GM18498 (cell line): Measurements from ENCODE around the gene SLC5A11.
"Not testable (repeated sequence)": the region's sequence is repeated elsewhere in the genome, so short reads cannot be mapped to it uniquely, and the experiment has no call there.

Experiments
- ATAC-seq: cut with Tn5 transposase; IDR thresholded peaks from one replicate; pipeline ENCODE4 v1.9.1; 2021; ENCODE audit warnings: mild to moderate bottlenecking, moderate library complexity; ENCODE audit not compliant: unreplicated experiment

The SLC5A11 gene, protein sequence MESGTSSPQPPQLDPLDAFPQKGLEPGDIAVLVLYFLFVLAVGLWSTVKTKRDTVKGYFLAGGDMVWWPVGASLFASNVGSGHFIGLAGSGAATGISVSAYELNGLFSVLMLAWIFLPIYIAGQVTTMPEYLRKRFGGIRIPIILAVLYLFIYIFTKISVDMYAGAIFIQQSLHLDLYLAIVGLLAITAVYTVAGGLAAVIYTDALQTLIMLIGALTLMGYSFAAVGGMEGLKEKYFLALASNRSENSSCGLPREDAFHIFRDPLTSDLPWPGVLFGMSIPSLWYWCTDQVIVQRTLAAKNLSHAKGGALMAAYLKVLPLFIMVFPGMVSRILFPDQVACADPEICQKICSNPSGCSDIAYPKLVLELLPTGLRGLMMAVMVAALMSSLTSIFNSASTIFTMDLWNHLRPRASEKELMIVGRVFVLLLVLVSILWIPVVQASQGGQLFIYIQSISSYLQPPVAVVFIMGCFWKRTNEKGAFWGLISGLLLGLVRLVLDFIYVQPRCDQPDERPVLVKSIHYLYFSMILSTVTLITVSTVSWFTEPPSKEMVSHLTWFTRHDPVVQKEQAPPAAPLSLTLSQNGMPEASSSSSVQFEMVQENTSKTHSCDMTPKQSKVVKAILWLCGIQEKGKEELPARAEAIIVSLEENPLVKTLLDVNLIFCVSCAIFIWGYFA

DNA sequence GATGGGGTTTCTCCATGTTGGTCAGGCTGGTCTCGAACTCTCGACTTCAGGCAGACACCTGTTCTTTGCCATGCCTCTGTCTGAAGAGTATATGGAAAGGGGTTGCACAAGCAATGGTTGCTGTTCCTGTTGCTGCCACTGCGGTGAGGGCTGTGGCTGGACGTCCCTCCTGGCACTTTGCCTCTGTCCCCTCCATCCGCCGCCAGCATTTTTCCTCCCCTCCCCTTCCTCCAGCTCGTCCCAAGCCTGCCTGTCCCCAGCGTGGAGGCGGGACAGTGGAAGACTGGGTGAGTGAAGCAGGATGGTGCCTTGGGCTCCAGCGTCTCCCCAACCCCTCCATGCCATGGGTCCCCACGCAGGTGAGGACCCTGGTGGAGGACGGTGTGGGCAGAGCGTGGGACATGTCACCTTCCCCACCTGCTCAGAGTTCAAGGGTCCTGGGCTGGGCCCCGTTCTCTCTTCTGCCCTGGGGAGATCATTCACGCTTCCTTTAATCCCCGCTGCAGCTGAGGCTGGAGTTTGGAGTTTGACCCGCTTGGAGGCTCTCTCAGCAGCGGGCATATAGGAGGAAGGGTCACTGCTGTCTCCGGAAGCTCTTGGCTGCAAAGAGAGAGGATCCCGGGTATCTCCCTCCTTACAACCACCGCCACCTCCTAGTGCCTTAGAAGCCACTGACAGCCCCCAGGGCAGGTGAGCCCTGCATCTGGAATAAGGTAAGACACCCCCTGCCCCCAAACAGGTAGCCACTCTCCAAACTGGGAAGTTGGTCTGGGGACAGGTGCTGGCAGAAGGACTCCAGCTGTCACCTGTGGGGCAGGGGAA is at the start of gene SLC5A11:
TSS of gene SLC5A11 (plus strand) at position 238 of the 822 bp plus-strand sequence. CDS start 12,681 bp downstream, outside the sequence.
- no peak for ATAC-seq

DNA sequence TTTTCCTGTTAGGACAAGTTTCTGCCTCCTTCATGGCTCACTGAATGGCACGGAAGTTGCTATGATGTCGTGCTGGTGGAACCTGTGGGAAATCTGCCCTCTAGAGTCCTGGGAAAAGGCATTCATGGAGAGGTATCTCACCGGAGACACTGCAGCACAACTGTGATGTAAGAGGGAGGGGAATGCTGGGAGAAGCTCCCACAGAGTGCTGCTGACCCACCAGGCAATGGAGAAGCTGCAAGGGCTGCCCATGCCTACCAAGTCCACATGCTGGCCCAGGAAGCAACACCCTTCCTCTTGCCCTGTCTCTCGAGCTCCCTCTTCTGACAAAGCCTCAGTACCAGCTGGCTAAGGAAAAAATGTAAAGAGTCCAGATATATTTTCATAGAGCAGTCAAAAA is 45.2 kb upstream of the SLC5A11 start:
- ATAC-seq, result no peak

DNA sequence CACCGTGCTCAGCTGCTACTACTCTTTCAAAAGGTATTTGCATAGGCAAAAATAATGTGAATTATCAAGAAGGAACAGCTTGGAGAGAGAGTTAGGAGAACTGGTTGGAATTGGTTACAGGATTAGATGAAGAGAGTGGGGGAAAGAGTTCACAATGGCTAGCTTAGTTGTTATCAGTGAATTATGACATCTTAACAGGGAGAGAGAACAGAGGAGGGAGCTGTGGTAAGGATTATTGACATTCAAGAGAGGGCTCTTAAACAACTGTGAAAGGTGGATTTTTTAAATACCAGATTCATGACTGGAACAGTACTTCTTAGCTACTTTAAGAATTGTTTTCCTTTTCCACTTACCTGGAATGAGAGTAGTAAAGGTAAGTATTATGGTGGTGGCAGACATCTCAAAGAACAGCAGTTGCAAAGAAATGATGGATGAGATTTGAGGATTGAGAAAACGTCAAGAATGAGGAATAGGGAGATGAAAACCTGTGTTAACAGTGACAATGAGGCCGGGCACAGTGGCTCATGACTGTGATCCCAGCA is 43.9 kb upstream of the SLC5A11 start:
- ATAC-seq, result no peak

DNA sequence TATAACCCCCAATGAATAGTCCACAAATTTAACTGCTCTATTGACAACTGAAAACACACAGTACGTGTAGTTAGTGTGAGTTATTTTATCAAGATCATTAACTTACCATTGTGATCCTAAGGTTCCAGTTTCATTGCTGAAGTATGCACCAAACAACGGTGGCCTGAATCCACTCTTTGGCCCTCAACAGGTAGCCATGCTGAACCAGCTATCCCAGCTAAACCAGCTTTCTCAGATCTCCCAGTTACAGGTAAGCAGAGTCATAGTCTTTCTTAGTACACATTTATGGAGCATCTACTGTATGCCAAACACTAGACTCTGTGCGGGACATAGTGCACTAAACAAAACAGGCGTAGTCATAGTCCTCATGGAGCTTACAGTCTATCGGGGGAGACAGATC is 40.3 kb upstream of the SLC5A11 start:
- no peak for ATAC-seq

DNA sequence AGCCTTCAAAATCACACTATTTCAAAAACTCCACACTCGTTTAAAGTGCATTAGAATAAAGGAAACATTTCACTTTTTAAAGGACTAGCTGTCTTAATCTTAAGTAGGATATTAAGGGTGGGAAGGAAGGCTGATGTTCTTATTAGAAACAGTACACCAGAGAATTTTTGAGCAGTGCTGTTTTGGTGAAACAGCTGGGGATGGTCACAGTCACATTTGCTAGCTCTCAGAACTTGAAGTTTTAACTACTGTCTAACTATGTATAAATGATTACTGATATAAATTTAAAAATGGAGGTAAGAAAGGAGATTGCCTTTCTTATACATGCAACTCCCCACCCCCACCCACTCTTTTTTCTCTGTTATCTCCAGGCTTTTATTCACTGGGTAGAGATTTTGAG is 38.5 kb upstream of the SLC5A11 start:
- ATAC-seq, result no peak

DNA sequence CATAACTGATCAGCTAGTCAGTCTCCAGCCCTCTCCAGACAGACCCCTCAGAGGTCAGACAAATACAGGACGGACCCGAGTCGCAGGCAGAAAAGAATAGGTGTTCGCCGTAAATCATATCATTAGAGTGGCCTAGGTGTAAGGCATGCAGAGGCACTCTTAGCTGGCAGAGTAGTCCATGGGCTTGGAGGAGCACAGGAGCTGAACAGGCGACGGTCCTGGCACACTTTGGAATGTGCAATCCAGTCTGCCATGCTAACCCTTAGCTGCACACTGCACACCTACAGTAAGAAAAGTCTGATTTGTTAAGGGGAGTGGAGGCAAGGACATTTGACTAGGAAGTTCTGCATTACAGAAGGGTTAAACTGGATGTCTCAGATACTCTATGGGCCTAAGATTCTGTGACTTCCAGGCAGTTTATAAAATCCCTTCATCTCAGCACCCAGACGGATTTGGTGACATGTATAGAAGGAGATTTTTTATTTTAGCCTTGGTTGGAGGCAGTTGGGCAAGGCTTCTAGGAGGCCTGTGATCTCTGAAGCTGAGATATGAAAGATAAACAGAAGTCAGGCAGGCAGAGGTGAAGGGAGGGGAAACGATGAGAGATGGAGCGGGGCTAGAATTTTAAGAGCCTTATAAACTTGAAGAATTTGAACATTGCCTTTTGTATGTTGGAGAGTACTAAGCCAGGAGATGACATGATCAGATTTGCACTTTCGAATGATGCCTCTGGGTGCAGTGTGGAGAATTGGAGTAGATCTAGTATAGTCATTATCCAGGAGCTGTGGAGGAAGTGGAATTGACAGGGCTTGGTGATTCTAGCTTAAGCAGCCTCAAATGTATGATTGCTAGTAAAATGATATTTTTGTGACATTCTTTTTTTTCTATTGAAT is 34.6 kb upstream of the SLC5A11 start:
- ATAC-seq, result no peak

DNA sequence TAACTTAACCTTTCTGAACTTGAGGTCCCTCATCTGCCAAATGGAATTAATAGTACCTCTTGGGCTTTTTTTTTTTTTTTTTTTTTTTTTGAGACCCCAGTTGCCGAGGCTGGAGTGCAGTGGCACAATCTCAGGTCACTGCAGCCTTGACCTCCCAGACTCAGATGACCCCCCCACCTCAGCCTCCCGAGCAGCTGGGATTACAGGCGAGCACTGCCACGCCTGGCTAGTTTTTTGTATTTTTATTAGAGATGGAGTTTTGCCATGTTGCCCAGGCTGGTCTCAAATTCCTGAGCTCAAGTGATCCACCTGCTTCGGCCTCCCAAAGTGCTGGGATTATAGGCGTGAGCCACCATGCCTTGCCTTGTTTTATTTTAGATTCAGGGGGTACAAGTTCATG is 33.0 kb upstream of the SLC5A11 start:
- ATAC-seq, result not testable (repeated sequence)

DNA sequence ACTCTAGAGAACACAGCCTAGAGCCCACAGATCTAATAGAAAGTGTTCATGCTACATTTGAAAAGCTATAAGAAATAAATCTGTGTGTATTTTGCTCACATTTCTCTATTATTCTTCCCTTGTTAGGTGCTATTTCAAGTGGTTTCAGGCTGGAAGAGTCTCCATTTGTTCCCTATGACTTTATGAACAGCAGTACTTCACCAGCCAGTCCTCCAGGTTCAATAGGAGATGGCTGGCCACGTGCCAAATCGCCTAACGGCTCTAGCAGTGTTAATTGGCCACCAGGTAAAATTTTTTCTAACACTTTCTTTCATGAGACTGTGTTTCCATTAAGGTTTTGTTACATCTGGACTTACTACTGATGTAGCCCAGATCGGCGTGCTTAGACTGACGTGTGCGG is 30.7 kb upstream of the SLC5A11 start:
- ATAC-seq, result no peak

DNA sequence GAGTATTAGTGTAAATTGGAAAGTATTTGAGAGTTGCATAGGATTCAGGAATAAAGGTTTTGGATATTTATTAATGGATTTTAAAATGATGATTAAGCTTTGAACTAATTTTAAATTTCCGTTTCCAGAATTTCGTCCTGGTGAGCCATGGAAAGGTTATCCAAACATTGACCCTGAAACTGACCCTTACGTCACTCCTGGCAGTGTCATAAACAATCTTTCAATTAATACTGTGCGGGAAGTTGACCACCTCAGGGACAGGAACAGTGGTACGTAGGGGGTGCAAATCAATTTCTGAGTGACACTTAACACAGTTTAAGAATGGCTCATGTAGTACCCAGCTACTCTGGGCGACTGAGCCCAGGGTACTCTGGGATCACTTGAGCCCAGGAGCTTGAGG is 29.1 kb upstream of the SLC5A11 start:
- ATAC-seq, result no peak

DNA sequence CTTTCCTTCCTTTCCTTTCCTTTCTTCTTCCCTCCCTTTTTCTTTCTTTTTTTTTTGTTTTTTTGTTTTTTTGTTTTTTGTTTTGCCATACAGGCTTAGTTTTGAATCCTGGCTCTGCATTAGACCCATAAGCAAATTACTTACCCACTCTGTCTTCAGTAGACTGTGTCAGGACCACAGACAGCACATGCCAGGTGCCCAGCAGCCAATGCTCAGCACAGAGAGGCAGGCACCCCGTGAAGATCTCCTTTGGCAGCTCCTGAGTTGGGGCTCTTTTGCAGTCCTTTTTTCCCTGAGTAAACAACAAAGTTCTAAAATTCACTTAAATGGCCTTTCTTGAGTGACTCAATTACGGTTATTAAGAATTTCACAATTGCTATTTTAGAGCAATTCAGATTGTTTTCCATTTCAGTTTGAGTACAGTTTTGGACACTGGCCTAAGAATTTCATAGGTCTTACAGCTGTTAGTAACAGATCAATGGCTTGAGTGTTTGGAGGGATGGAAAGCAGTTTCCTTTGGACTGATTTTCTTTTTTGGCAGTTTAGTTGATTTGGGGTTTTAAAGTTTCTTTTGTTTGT is 26.2 kb upstream of the SLC5A11 start:
- no peak for ATAC-seq

DNA sequence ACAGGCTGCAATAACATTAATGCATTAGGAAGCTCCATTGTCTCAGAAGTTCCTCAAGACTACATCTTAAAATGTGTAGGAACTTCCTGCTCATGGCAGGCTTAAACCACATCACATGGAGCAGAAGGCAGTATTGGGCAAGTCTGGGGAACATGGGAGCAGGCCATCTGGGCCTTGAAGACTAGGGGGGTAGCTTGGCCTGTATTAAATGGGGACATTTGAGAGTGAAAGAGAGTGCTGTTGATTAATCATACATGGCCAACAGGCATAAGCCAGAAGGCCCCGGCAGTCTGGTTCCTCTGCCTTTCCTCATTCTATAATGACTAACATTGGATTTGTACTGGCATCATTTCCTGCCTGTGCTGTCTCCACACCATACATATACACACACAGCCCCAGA is 25.2 kb upstream of the SLC5A11 start:
- no peak for ATAC-seq

DNA sequence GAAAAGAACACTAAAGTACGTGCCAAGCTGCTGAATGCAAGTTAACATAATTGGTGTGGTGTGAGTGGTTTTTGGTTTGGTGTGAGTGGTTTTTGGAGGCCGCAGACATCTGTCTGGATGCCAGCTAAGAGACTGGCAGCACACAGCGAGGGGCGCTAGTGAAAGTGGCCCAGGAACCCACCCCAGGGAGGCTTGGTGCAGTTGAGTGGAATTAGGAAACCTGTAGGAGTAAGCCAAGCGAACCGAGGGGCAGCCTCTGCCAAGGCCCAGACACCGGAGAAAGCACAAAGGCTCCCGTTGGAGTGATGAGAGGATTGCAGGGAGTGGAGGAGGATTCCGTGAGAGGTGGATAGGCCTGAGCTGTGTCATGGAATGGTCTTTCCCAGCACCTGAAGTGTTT is 24.6 kb upstream of the SLC5A11 start:
- ATAC-seq, result no peak

DNA sequence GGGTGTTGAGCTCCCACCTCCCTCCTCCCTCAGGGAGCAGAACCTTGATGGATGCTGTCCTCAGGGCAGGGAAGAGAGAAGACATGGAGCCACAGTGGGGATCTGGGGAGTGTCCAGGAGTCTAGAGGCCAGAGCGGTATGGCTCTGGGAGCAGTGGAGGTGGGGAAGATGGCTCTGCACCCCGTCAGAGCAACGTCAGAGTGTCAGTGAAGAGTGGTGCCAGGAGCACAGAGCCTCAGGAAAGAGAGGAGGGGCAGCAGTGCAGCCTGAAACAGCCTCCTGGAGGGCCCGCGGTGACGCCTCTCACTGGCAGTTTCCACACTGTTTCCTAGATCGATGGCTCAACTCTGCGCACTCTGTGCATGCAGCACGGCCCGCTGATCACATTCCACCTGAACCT is 23.2 kb upstream of the SLC5A11 start:
- no peak for ATAC-seq

DNA sequence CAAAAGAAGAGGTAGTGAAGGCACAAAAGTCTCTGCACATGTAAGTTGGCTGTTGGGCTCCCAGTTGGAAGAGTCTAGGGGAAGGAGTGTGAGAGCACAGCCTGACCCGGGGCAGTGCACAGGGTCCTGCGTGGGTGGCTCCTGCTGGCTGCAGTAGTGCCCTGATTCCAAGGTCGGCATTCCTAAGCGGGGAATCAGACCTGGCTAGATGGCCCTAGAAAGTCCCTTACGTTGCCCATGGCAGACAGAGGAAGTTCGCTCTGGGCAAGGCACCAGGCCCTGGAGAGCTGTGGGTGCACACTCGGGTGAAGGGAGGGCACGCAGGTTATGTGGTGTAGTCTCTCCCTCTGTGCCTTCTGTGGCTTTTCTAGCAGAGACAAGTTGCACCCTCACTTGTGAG is 22.8 kb upstream of the SLC5A11 start:
- ATAC-seq, result no peak

DNA sequence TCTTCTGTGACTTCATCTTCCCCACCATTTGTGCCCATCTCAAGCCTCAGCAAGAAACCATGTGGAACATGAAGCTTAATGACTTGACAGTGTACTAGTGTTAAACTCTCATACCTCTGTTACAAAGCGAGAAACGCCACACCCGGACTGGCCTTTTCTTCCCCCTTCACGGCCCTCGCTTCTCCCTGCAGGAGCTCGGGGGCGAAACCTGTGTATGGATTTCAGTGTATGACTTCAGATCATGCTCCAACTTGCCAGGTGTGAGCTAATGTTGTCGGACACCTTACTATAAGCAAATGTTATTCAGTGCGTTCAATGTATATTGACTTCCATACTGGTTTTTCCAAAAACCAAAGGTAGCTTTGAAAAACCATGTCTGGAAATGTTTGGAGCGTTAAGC is 20.1 kb upstream of the SLC5A11 start:
- no peak for ATAC-seq

DNA sequence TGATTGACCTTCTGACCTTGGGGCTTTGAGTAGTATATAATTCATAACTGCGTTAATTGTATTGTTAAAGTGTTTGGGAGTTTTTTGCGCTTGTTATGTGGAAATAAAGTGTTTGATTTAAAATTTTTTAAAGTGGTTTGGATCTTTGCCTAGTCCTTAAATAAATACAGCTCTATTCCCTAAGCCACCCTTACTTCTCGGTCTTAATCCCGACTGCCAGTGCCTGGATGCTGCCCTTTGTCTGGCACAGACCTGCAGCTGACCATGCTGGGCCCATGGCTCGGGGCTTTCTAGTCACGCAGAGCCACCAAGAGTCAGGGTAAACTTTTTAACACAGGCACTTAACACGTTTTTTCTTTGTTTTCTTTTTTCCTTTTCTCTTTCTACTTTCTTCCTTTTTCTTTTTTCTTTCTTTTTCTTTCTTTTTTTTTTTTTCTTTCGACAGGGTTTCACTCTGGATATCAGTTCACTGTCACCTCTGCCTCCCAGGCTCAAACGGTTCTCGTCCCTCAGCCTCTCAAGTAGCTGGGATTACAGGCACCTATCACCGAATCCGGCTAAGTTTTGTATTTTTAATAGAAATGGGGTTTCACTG is 19.6 kb upstream of the SLC5A11 start:
- ATAC-seq, result no peak

DNA sequence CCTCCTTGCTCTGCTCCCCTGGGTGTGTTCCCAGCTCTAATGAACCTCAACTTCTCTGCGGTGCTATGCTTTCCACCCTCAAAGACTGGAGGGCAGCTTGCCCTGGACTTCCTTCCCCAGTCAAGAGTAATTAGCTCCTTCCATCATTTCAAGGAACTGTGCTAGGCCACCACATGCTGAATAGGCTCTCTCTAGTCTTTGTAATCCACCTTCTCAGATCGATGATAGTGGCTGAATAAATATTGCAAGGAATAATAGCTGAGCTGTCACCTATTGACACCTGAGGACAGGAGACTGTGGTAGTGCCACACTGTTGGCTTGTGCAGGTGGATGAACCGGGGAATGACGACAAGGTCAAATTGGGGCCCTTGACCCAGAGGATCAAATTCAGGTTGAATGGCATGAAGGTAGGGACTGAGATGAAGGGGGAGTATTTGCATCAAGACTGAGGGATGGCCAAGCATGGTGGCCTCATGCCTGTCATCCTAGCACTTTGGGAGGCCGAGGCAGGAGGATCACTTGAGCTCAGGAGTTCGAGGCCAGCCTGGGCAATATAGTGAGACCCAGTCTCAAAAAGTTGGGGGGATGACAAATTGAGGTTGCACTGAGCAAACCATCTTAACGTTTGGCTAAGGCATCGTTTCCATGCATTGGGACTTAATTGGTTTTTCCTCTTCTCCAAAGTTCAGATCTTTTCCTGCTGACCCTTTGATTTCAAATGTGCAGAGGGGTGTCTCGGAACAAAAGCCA is 18.8 kb upstream of the SLC5A11 start:
- no peak for ATAC-seq

DNA sequence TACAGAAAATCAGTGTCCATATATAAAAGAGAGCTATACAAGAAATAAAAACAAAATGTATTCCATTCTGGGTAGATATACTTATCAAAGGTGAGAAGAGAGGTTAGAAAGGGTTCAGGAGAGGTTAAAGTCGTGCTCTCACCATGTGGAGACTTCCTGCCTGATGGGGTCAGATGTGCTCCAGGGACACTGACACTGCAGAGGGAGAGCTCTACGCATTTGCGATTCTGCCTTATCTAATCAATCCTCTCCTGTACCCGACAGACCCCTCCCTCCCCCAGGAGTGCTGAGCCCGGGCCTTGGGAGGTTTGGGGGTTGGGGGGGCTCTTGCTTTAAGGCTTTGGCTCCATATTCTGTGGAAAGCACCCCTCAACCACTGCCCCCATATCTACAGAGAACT is 16.6 kb upstream of the SLC5A11 start:
- no peak for ATAC-seq

DNA sequence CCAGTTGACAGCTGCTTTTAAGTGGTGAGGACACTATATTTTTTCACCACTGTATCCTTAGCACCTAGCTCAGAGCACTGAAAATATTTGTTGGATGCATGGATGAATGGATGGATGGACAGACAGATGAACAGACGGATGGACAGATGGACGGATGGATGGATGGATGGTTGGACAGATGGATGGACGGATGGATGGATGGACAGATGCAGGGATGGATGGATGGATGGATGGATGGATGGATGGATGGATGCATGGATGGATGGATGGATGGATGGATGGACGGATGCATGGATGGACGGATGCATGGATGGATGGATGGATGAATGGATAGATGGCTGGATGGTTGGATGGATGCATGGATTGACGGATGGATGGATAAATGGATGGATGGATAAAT is 12.4 kb upstream of the SLC5A11 start:
- ATAC-seq, result no peak
